HepG2 (cell line): Measurements from ENCODE around the gene CDK15. TPM values are rescaled to one million over a fixed set of nuclear protein-coding genes. Genes with fewer than 3 reads are reported as not detected.

Experiments
- DR1 ChIP-seq: sonication (generic); formaldehyde crosslinking; IDR thresholded peaks from 2 replicates; pipeline ENCODE4 v1.8.0; 2021; ENCODE audit warnings: mild to moderate bottlenecking, missing genetic modification reagents, inconsistent platforms
- KDM3A ChIP-seq: IDR thresholded peaks from 2 replicates; pipeline ENCODE4 v1.6.1; 2018; ENCODE audit warnings: low read depth, missing compliant biosample characterization
- SRSF9 ChIP-seq: fragments of 200-400 bp; formaldehyde crosslinking; IDR thresholded peaks from 2 replicates; pipeline ENCODE4 v1.6.1; 2018; ENCODE audit warnings: borderline replicate concordance, mild to moderate bottlenecking, low read depth, low read length; ENCODE audit not compliant: insufficient read depth, poor library complexity, severe bottlenecking
- TBX3 ChIP-seq: fragments of 450-650 bp; IDR thresholded peaks from 2 replicates; pipeline ENCODE4 v1.6.1; 2017; ENCODE audit warnings: antibody characterized with exemption, mild to moderate bottlenecking, inconsistent platforms, borderline replicate concordance
- YEATS4 ChIP-seq: sonication (generic); formaldehyde crosslinking; IDR thresholded peaks from 2 replicates; pipeline ENCODE4 v1.4.0; 2020; ENCODE audit warnings: missing genetic modification reagents, borderline replicate concordance
- ZNF549 ChIP-seq: sonication (generic); formaldehyde crosslinking; IDR thresholded peaks from 2 replicates; pipeline ENCODE4 v1.5.0; 2020; ENCODE audit warnings: missing genetic modification reagents
- ZNF646 ChIP-seq: sonication (generic); formaldehyde crosslinking; IDR thresholded peaks from 2 replicates; pipeline ENCODE4 v1.9.0; 2021; ENCODE audit warnings: mild to moderate bottlenecking, missing genetic modification reagents
- ZNF777 ChIP-seq: sonication (generic); formaldehyde crosslinking; IDR thresholded peaks from 2 replicates; pipeline ENCODE4 v1.4.0; 2020; ENCODE audit warnings: missing genetic modification reagents
- polyA plus RNA-seq, 8 experiments: library from polyadenylated mRNA; depleted of rRNA in 3 of 8; stranded (reverse) in 7 of 8; unstranded in 1 of 8; fragments of >200 nt; fragmentation: Illumina TruSeq in 4 of 8; extraction: Trizol in 4 of 8; gene quantifications; 2 replicates each; pipeline versions ENCODE4 v1.2.1 to v1.2.3, GENCODE V29; 2011 to 2016; ENCODE audit warnings: low read depth in 4 of 8, missing spikeins in 1 of 8, mixed read lengths in 1 of 8; ENCODE audit not compliant: insufficient read depth in 1 of 8
- total RNA-seq, 5 experiments: library from RNA; depleted of rRNA; stranded (reverse); fragments of >200 nt; fragmentation: Illumina TruSeq; extraction: Trizol; gene quantifications; 2 replicates each; pipeline ENCODE4 v1.2.3, GENCODE V29; 2016; ENCODE audit warnings: low read depth in 1 of 5

CDK15 gene
- total and polyA plus RNA-seq, 2 of the 13 experiments (the other 11 are each of a cell fraction or from before 2014, with no cell fraction given), result not detected

GRCh38 chr2:201798252-201798913, 8.0 kb upstream of the CDK15 start (continued):
- TF ChIP-seq ZNF646 (CRISPR knock-in tag), result no peak
- TF ChIP-seq SRSF9, result no peak
- TF ChIP-seq ZNF777 (CRISPR knock-in tag), result no peak
- no peak for TF ChIP-seq DR1 (CRISPR knock-in tag)
- TF ChIP-seq TBX3, result no peak
- no peak for TF ChIP-seq ZNF549 (CRISPR knock-in tag)
- no peak for TF ChIP-seq YEATS4 (CRISPR knock-in tag)
- no peak for TF ChIP-seq KDM3A (CRISPR knock-in tag)
